WTC11 (cell line): ENCODE measurements around the gene NBAS. TPM values are rescaled to one million over a fixed set of nuclear protein-coding genes. Genes with fewer than 3 reads are reported as not detected.
A peak's percentile ranks its signal among the peaks of the same experiment; 100 is the strongest.

Source experiments
- ATAC-seq: fragments of 200-7000 bp; cut with Tn5 transposase; 2 replicates; pipeline ENCODE4 v1.10.0; 2021; ENCODE audit warnings: mild to moderate bottlenecking, moderate library complexity
- CTCF ChIA-PET: fragments of 300-600 bp; sonication (Branson Sonifier 250); formaldehyde crosslinking; loops from one replicate; lab custom pipeline; 2021; ENCODE audit warnings: antibody characterized with exemption; lab: Charles Lee
- POLR2A ChIA-PET: fragments of 350-600 bp; sonication (Branson Sonifier 250); formaldehyde crosslinking; loops from one replicate; lab custom pipeline; 2021; ENCODE audit warnings: antibody characterized with exemption; lab: Charles Lee
- DNase-seq: peaks from one replicate; pipeline ENCODE4 v3.0.0; 2021; ENCODE audit warnings: low spot score
- H3K27ac Mint-ChIP-seq: 2 replicates; pipeline ENCODE4 v1.8.0; 2021; ENCODE audit warnings: mixed read lengths
- H3K27me3 Mint-ChIP-seq: 2 replicates; pipeline ENCODE4 v1.8.0; 2021; ENCODE audit warnings: low read depth, mild to moderate bottlenecking, moderate library complexity, mixed read lengths
- H3K36me3 Mint-ChIP-seq: 2 replicates; pipeline ENCODE4 v1.8.0; 2021; ENCODE audit warnings: mixed read lengths
- H3K4me1 Mint-ChIP-seq: 2 replicates; pipeline ENCODE4 v1.8.0; 2022; ENCODE audit warnings: mixed read lengths
- H3K4me3 Mint-ChIP-seq: 2 replicates; pipeline ENCODE4 v1.8.0; 2021; ENCODE audit warnings: mild to moderate bottlenecking, moderate library complexity, mixed read lengths
- H3K9me3 Mint-ChIP-seq: 2 replicates; pipeline ENCODE4 v1.8.0; 2021; ENCODE audit warnings: mixed read lengths
- ATF1 ChIP-seq: sonication (generic); formaldehyde crosslinking; IDR thresholded peaks from 2 replicates; pipeline ENCODE4 v1.8.1; 2023; ENCODE audit warnings: mild to moderate bottlenecking, moderate library complexity, missing genetic modification reagents
- FOXJ3 ChIP-seq: sonication (generic); formaldehyde crosslinking; IDR thresholded peaks from 2 replicates; pipeline ENCODE4 v1.9.0; 2021; ENCODE audit warnings: missing genetic modification reagents, mild to moderate bottlenecking, borderline replicate concordance
- HMGA2 ChIP-seq: fragments of 250-450 bp; sonication (Bioruptor Pico); IDR thresholded peaks from 2 replicates; pipeline ENCODE4 v1.4.0; 2021; ENCODE audit warnings: mild to moderate bottlenecking, moderate library complexity
- HMGXB4 ChIP-seq: sonication (generic); formaldehyde crosslinking; IDR thresholded peaks from 2 replicates; pipeline ENCODE4 v1.8.1; 2023; ENCODE audit warnings: mild to moderate bottlenecking, moderate library complexity, missing genetic modification reagents
- IRF2 ChIP-seq: sonication (generic); formaldehyde crosslinking; IDR thresholded peaks from 2 replicates; pipeline ENCODE4 v1.8.0; 2022; ENCODE audit warnings: low read depth, missing genetic modification reagents, borderline replicate concordance
- JAZF1 ChIP-seq: fragments of 250-450 bp; sonication (Bioruptor Pico); IDR thresholded peaks from 2 replicates; pipeline ENCODE4 v1.9.0; 2021; ENCODE audit warnings: moderate library complexity, mild to moderate bottlenecking, inconsistent platforms
- MYBL2 ChIP-seq: sonication (generic); formaldehyde crosslinking; IDR thresholded peaks from 2 replicates; pipeline ENCODE4 v1.8.1; 2023; ENCODE audit warnings: mild to moderate bottlenecking, moderate library complexity, missing genetic modification reagents
- NR2C2 ChIP-seq: sonication (generic); formaldehyde crosslinking; IDR thresholded peaks from 2 replicates; pipeline ENCODE4 v1.8.0; 2022; ENCODE audit warnings: mild to moderate bottlenecking, missing genetic modification reagents
- NR3C1 ChIP-seq: sonication (generic); formaldehyde crosslinking; conservative IDR thresholded peaks from 2 replicates; pipeline ENCODE4 v1.8.1; 2023; ENCODE audit warnings: low read depth, mild to moderate bottlenecking, missing genetic modification reagents
- ZNF138 ChIP-seq: sonication (generic); formaldehyde crosslinking; conservative IDR thresholded peaks from 2 replicates; pipeline ENCODE4 v1.8.1; 2022; ENCODE audit warnings: mild to moderate bottlenecking, moderate library complexity, missing genetic modification reagents
- ZNF317 ChIP-seq: sonication (generic); formaldehyde crosslinking; IDR thresholded peaks from 2 replicates; pipeline ENCODE4 v1.8.1; 2023; ENCODE audit warnings: low read depth, mild to moderate bottlenecking, moderate library complexity, missing genetic modification reagents, borderline replicate concordance
- ZNF425 ChIP-seq: fragments of 250-450 bp; sonication (Bioruptor Pico); conservative IDR thresholded peaks from 2 replicates; pipeline ENCODE4 v1.9.0; 2021; ENCODE audit warnings: mild to moderate bottlenecking
- total RNA-seq: library from RNA; stranded (reverse); gene quantifications from 3 replicates; pipeline ENCODE4 v1.2.3, GENCODE V29; 2021
- TF ChIP-seq, protein P1 (sequence below): sonication (generic); formaldehyde crosslinking; IDR thresholded peaks from 2 replicates; pipeline ENCODE4 v1.8.0; 2023; ENCODE audit warnings: mild to moderate bottlenecking, missing genetic modification reagents
- TF ChIP-seq, protein P2 (sequence below): fragments of 200-600 bp; IDR thresholded peaks from 2 replicates; pipeline ENCODE4 v1.8.0; 2022; ENCODE audit warnings: antibody characterized with exemption
- TF ChIP-seq, protein P3 (sequence below): sonication (generic); formaldehyde crosslinking; IDR thresholded peaks from 2 replicates; pipeline ENCODE4 v1.8.0; 2023; ENCODE audit warnings: missing genetic modification reagents, mild to moderate bottlenecking, borderline replicate concordance
- TF ChIP-seq, protein P4 (sequence below): sonication (generic); formaldehyde crosslinking; IDR thresholded peaks from 2 replicates; pipeline ENCODE4 v1.8.1; 2022; ENCODE audit warnings: low read depth, mild to moderate bottlenecking, moderate library complexity, missing genetic modification reagents, borderline replicate concordance
- TF ChIP-seq, protein P5 (sequence below): sonication (generic); formaldehyde crosslinking; IDR thresholded peaks from 2 replicates; pipeline ENCODE4 v1.8.1; 2023; ENCODE audit warnings: mild to moderate bottlenecking, missing genetic modification reagents, moderate library complexity

Gene NBAS
- total RNA-seq, 1 experiment from 2014 or later: 32.3 TPM

DNA sequence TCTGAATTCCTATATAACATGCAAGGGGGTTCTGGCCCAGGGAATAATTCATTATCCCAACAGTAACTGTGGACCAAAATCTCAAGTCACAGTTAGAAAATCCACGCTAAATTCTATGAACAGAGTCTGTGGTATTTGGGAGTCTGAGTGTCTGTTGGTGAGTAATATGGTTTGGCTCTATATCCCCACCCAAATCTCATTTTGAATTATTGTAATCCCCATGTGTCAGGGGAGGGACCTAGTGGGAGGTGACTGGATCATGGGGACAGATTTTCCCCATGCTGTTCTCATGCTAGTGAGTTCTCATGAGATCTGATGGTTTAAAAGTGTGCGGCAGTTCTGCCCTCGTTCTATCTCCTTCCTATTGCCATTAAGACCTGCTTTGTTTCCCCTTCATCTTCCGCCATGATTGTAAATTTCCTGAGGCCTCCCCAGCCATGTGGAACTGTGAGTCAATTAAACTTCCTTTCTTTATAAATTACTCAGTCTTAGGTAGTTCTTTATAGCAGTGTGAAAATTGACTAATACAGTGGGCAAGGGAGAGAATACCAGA, 68.3 kb downstream of the NBAS start (continued):
- TF ChIP-seq, protein P1, sequence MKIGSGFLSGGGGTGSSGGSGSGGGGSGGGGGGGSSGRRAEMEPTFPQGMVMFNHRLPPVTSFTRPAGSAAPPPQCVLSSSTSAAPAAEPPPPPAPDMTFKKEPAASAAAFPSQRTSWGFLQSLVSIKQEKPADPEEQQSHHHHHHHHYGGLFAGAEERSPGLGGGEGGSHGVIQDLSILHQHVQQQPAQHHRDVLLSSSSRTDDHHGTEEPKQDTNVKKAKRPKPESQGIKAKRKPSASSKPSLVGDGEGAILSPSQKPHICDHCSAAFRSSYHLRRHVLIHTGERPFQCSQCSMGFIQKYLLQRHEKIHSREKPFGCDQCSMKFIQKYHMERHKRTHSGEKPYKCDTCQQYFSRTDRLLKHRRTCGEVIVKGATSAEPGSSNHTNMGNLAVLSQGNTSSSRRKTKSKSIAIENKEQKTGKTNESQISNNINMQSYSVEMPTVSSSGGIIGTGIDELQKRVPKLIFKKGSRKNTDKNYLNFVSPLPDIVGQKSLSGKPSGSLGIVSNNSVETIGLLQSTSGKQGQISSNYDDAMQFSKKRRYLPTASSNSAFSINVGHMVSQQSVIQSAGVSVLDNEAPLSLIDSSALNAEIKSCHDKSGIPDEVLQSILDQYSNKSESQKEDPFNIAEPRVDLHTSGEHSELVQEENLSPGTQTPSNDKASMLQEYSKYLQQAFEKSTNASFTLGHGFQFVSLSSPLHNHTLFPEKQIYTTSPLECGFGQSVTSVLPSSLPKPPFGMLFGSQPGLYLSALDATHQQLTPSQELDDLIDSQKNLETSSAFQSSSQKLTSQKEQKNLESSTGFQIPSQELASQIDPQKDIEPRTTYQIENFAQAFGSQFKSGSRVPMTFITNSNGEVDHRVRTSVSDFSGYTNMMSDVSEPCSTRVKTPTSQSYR: no peak
- no peak for TF ChIP-seq FOXJ3 (CRISPR knock-in tag)
- TF ChIP-seq, all 79 proteins: peak for 0

- POLR2A ChIA-PET: no interaction called here
- DNase-seq (no peak), ATAC-seq (no peak)
- Mint-ChIP-seq H3K36me3 (peaks cover 10% of the 10 kb centered on the region), H3K27ac (no peak overlapping the region), H3K27me3 (no peaks in the 10 kb centered on the region), H3K4me3 (no peak overlapping the region), H3K9me3 (peaks cover 1% of the 10 kb centered on the region; the same call in 1 of the 2 replicates), H3K4me1 (no peaks in the 10 kb centered on the region)
- TF ChIP-seq FOXJ3 (CRISPR knock-in tag): no peak
- no peak for TF ChIP-seq ZNF425 (CRISPR knock-in tag)
- TF ChIP-seq ZNF317 (CRISPR knock-in tag): no peak
- TF ChIP-seq, protein P2, sequence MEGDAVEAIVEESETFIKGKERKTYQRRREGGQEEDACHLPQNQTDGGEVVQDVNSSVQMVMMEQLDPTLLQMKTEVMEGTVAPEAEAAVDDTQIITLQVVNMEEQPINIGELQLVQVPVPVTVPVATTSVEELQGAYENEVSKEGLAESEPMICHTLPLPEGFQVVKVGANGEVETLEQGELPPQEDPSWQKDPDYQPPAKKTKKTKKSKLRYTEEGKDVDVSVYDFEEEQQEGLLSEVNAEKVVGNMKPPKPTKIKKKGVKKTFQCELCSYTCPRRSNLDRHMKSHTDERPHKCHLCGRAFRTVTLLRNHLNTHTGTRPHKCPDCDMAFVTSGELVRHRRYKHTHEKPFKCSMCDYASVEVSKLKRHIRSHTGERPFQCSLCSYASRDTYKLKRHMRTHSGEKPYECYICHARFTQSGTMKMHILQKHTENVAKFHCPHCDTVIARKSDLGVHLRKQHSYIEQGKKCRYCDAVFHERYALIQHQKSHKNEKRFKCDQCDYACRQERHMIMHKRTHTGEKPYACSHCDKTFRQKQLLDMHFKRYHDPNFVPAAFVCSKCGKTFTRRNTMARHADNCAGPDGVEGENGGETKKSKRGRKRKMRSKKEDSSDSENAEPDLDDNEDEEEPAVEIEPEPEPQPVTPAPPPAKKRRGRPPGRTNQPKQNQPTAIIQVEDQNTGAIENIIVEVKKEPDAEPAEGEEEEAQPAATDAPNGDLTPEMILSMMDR: no peak
- no peak for TF ChIP-seq ZNF138 (CRISPR knock-in tag)
- TF ChIP-seq, protein P3, sequence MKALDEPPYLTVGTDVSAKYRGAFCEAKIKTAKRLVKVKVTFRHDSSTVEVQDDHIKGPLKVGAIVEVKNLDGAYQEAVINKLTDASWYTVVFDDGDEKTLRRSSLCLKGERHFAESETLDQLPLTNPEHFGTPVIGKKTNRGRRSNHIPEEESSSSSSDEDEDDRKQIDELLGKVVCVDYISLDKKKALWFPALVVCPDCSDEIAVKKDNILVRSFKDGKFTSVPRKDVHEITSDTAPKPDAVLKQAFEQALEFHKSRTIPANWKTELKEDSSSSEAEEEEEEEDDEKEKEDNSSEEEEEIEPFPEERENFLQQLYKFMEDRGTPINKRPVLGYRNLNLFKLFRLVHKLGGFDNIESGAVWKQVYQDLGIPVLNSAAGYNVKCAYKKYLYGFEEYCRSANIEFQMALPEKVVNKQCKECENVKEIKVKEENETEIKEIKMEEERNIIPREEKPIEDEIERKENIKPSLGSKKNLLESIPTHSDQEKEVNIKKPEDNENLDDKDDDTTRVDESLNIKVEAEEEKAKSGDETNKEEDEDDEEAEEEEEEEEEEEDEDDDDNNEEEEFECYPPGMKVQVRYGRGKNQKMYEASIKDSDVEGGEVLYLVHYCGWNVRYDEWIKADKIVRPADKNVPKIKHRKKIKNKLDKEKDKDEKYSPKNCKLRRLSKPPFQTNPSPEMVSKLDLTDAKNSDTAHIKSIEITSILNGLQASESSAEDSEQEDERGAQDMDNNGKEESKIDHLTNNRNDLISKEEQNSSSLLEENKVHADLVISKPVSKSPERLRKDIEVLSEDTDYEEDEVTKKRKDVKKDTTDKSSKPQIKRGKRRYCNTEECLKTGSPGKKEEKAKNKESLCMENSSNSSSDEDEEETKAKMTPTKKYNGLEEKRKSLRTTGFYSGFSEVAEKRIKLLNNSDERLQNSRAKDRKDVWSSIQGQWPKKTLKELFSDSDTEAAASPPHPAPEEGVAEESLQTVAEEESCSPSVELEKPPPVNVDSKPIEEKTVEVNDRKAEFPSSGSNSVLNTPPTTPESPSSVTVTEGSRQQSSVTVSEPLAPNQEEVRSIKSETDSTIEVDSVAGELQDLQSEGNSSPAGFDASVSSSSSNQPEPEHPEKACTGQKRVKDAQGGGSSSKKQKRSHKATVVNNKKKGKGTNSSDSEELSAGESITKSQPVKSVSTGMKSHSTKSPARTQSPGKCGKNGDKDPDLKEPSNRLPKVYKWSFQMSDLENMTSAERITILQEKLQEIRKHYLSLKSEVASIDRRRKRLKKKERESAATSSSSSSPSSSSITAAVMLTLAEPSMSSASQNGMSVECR: no peak
- TF ChIP-seq JAZF1 (CRISPR knock-in tag): no peak
- TF ChIP-seq ATF1 (CRISPR knock-in tag): no peak
- CTCF ChIA-PET: no interaction called here
Measured at GRCh38 chr2:15486770-15487169, 74.4 kb downstream of the NBAS start.

- H3K36me3 Mint-ChIP-seq: peaks cover 18% of the 10 kb centered on the region
- no peak for DNase-seq
- peaks cover 8% of the 10 kb centered on the region for H3K9me3 Mint-ChIP-seq
- no peaks in the 10 kb centered on the region for H3K4me1 Mint-ChIP-seq
- CTCF ChIA-PET: interaction anchor here (0.7 kb wide), 1 partner anchor 91 kb away, joined by 3 read pairs; no protein-coding TSS in a partner anchor
- H3K4me3 Mint-ChIP-seq: no peak overlapping the region
- no peak overlapping the region for H3K27ac Mint-ChIP-seq
- peak; percentile 43; the same call in 1 of the 2 replicates for ATAC-seq
- POLR2A ChIA-PET: no interaction called here
- H3K27me3 Mint-ChIP-seq: no peaks in the 10 kb centered on the region
- TF ChIP-seq NR2C2 (CRISPR knock-in tag): no peak
- TF ChIP-seq ATF1 (CRISPR knock-in tag): no peak
- no peak for TF ChIP-seq MYBL2 (CRISPR knock-in tag)
- no peak for TF ChIP-seq HMGA2 (CRISPR knock-in tag)
- no peak for TF ChIP-seq IRF2 (CRISPR knock-in tag)
- TF ChIP-seq, protein P4, sequence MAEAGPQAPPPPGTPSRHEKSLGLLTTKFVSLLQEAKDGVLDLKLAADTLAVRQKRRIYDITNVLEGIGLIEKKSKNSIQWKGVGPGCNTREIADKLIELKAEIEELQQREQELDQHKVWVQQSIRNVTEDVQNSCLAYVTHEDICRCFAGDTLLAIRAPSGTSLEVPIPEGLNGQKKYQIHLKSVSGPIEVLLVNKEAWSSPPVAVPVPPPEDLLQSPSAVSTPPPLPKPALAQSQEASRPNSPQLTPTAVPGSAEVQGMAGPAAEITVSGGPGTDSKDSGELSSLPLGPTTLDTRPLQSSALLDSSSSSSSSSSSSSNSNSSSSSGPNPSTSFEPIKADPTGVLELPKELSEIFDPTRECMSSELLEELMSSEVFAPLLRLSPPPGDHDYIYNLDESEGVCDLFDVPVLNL (CRISPR knock-in tag): no peak
- no peak for TF ChIP-seq HMGXB4 (CRISPR knock-in tag)
- TF ChIP-seq, protein P5, sequence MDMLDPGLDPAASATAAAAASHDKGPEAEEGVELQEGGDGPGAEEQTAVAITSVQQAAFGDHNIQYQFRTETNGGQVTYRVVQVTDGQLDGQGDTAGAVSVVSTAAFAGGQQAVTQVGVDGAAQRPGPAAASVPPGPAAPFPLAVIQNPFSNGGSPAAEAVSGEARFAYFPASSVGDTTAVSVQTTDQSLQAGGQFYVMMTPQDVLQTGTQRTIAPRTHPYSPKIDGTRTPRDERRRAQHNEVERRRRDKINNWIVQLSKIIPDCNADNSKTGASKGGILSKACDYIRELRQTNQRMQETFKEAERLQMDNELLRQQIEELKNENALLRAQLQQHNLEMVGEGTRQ: no peak
- no peak for TF ChIP-seq NR3C1 (CRISPR knock-in tag)
Measured at GRCh38 chr2:15485949-15486348, 75.2 kb downstream of the NBAS start.
